Upper lobe of left lung (tissue), 4 donors: ENCODE measurements around the gene ARMC8.

Source experiments
- POLR2A ChIP-seq, 4 donors: fragments of 450-650 bp; IDR thresholded peaks; one replicate each; pipeline ENCODE4 v1.5.1; 2016 to 2017; ENCODE audit warnings: antibody characterized with exemption in 4 of 4, mild to moderate bottlenecking in 2 of 4
- POLR2AphosphoS5 ChIP-seq, 2 donors: sonication (generic); formaldehyde crosslinking; IDR thresholded peaks; one replicate each; pipeline ENCODE4 v1.5.1; 2017; ENCODE audit warnings: antibody characterized with exemption in 2 of 2
- TF ChIP-seq, protein P1 (sequence below), 6 experiments: fragments of 450-650 bp in 4 of 6; fragments of 200-600 bp in 2 of 6; sonication (generic) in 2 of 6; IDR thresholded peaks; one replicate each; pipeline ENCODE4 v1.5.1; 2016 to 2019; ENCODE audit warnings: antibody characterized with exemption in 6 of 6

DNA sequence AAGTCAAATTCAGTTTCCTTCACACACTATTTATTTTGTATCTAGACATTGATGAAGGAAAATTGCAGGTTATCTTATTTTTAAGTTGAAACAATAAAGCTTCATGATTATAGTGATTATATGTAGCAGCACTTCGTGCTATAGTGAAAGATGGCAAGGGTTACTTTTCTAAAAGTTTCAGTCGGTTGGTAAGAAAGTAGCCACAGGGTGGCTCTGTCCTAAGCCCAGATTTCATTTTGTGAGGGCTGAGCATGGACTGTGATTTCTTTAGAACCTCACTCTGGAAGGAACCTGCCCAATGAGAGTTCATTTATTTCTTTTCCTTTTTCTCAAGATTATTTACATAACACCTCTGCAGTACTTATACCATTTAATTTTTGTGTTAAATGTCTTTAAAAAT lies 76.0 kb downstream of the ARMC8 start:
- TF ChIP-seq, protein P1, sequence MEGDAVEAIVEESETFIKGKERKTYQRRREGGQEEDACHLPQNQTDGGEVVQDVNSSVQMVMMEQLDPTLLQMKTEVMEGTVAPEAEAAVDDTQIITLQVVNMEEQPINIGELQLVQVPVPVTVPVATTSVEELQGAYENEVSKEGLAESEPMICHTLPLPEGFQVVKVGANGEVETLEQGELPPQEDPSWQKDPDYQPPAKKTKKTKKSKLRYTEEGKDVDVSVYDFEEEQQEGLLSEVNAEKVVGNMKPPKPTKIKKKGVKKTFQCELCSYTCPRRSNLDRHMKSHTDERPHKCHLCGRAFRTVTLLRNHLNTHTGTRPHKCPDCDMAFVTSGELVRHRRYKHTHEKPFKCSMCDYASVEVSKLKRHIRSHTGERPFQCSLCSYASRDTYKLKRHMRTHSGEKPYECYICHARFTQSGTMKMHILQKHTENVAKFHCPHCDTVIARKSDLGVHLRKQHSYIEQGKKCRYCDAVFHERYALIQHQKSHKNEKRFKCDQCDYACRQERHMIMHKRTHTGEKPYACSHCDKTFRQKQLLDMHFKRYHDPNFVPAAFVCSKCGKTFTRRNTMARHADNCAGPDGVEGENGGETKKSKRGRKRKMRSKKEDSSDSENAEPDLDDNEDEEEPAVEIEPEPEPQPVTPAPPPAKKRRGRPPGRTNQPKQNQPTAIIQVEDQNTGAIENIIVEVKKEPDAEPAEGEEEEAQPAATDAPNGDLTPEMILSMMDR (IDR thresholded peaks at IDR 0.05) = no peak
- TF ChIP-seq POLR2AphosphoS5 (IDR thresholded peaks at IDR 0.05) (no peak), POLR2A (IDR thresholded peaks at IDR 0.05) (no peak)
